ENCODE measurements around the gene MTARC1. TPM values are rescaled to one million over a fixed set of nuclear protein-coding genes. Genes with fewer than 3 reads are reported as not detected.

Gene MTARC1
- total RNA-seq, 1 experiment from 2014 or later, result 0.74 TPM

GRCh38 chr1:220811695-220812094, 25.0 kb downstream of the MTARC1 start:
- BruUV-seq (replicated peaks), result no TSS peak
- Histone ChIP-seq H3K27ac (ENCODE audit: low read length) (no peak overlapping the region), H3K36me3 (ENCODE audit: control insufficient read depth, insufficient read depth, low read length) (no peaks in the 10 kb centered on the region), H3K27me3 (ENCODE audit: control insufficient read depth, insufficient read depth, low read length) (peaks cover 3% of the 10 kb centered on the region; the same call in 1 of the 2 replicates), H3K4me1 (ENCODE audit: control insufficient read depth, insufficient read depth, low read length) (no peaks in the 10 kb centered on the region), H3K4me3 (ENCODE audit: low read depth in 2 of 2, low read length in 2 of 2) (no peak overlapping the region), H3K9me3 (ENCODE audit: control insufficient read depth, insufficient read depth, low read depth, low read length) (no peaks in the 10 kb centered on the region)
- in situ Hi-C loops (cut with HindIII; ENCODE audit: low pct_unique_long_range_greater_than_20kb, low sequenced_read_pairs), result no loop called here
- TF ChIP-seq POLR2AphosphoS5 (IDR thresholded peaks at IDR 0.05; ENCODE audit: low read depth, low read length) (no peak), TCF7L2 (IDR thresholded peaks at IDR 0.05; ENCODE audit: low read depth, low read length) (no peak), REST (IDR thresholded peaks at IDR 0.05; ENCODE audit: insufficient read depth in 1 of 2, low read depth in 2 of 2, low read length in 1 of 2) (no peak), CTCF (IDR thresholded peaks at IDR 0.05) (no peak), SIN3A (IDR thresholded peaks at IDR 0.05; ENCODE audit: borderline replicate concordance, insufficient read depth, low read depth, low read length) (no peak)
- no peak for ATAC-seq
- intact Hi-C loops (cut with micrococcal nuclease; ENCODE audit: unreplicated experiment), result loop anchor here (2.0 to 10.0 kb wide), 2 partner anchors 623 to 1643 kb away; no protein-coding TSS in a partner anchor
- CTCF ChIA-PET, result no interaction called here
- POLR2A ChIA-PET, result no interaction called here
- DNase-seq (ENCODE audit: low read depth, low spot score), result no peak

GRCh38 chr1:220812308-220812707, 25.6 kb downstream of the MTARC1 start:
- in situ Hi-C loops (cut with HindIII; ENCODE audit: low pct_unique_long_range_greater_than_20kb, low sequenced_read_pairs) (no loop called here), intact Hi-C loops (cut with micrococcal nuclease; ENCODE audit: unreplicated experiment) (loop anchor here (10.0 kb wide), 1 partner anchor 1642 kb away; no protein-coding TSS in a partner anchor)
- Histone ChIP-seq H3K4me3 (ENCODE audit: low read depth in 2 of 2, low read length in 2 of 2) (no peak overlapping the region), H3K36me3 (ENCODE audit: control insufficient read depth, insufficient read depth, low read length) (no peaks in the 10 kb centered on the region), H3K27ac (ENCODE audit: low read length) (no peak overlapping the region), H3K4me1 (ENCODE audit: control insufficient read depth, insufficient read depth, low read length) (no peaks in the 10 kb centered on the region), H3K27me3 (ENCODE audit: control insufficient read depth, insufficient read depth, low read length) (peaks cover 3% of the 10 kb centered on the region; the same call in 1 of the 2 replicates), H3K9me3 (ENCODE audit: control insufficient read depth, insufficient read depth, low read depth, low read length) (no peaks in the 10 kb centered on the region)
- no peak for TF ChIP-seq SIN3A (IDR thresholded peaks at IDR 0.05; ENCODE audit: borderline replicate concordance, insufficient read depth, low read depth, low read length)
- TF ChIP-seq REST (IDR thresholded peaks at IDR 0.05; ENCODE audit: insufficient read depth in 1 of 2, low read depth in 2 of 2, low read length in 1 of 2), result no peak
- no peak for TF ChIP-seq POLR2AphosphoS5 (IDR thresholded peaks at IDR 0.05; ENCODE audit: low read depth, low read length)
- TF ChIP-seq TCF7L2 (IDR thresholded peaks at IDR 0.05; ENCODE audit: low read depth, low read length), result no peak
- no peak for TF ChIP-seq CTCF (IDR thresholded peaks at IDR 0.05)
- POLR2A ChIA-PET, result no interaction called here
- DNase-seq (ENCODE audit: low read depth, low spot score) (no peak), ATAC-seq (no peak)
- BruUV-seq (replicated peaks), result no TSS peak
- CTCF ChIA-PET, result no interaction called here

Data from Panc1 (cell line).